ENCODE measurements around the gene SOD3.
A peak's percentile ranks its signal among the peaks of the same experiment; 100 is the strongest.

SOD3 gene, protein sequence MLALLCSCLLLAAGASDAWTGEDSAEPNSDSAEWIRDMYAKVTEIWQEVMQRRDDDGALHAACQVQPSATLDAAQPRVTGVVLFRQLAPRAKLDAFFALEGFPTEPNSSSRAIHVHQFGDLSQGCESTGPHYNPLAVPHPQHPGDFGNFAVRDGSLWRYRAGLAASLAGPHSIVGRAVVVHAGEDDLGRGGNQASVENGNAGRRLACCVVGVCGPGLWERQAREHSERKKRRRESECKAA

DNA sequence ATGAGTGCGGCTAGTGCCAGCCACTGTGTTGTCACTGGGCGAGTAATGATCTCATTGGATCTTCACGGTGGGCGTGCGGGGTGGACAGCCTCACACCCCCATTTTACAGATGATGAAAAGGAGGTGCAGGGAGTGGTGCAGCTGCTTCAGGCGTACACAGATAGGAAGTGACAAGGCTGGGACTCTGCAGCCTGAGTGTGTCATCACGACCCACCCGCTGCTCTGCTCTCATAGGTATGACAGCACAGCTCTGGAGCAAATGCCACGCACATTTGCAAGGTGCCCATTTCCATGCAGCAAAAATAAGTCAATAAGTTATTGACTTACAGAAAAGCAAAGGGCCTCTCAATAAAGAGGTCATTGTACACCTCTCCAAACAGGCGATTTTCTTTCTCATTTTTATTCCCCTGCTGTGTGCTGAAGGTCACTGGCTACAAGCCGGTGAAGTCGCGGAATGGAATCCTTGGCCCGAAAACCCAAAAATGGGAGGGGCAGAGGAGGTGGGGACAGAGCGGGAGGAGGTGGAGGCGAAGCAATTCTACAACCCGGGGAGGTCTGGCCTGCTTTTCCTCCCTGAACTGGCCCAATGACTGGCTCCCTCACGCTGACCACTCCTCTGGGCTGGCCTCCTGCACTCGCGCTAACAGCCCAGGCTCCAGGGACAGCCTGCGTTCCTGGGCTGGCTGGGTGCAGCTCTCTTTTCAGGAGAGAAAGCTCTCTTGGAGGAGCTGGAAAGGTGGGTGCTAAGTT is at the start of gene SOD3:
TSS of gene SOD3 (plus strand) at position 658 of the 750 bp plus-strand sequence. CDS start 3,949 bp downstream, outside the sequence.
- peak; percentile 90 for DNase-seq
- in situ Hi-C loops (cut with HindIII; ENCODE audit: low pct_ligation_motif_present, low pct_unique_long_range_greater_than_20kb, low sequenced_read_pairs), result no loop called here

DNA sequence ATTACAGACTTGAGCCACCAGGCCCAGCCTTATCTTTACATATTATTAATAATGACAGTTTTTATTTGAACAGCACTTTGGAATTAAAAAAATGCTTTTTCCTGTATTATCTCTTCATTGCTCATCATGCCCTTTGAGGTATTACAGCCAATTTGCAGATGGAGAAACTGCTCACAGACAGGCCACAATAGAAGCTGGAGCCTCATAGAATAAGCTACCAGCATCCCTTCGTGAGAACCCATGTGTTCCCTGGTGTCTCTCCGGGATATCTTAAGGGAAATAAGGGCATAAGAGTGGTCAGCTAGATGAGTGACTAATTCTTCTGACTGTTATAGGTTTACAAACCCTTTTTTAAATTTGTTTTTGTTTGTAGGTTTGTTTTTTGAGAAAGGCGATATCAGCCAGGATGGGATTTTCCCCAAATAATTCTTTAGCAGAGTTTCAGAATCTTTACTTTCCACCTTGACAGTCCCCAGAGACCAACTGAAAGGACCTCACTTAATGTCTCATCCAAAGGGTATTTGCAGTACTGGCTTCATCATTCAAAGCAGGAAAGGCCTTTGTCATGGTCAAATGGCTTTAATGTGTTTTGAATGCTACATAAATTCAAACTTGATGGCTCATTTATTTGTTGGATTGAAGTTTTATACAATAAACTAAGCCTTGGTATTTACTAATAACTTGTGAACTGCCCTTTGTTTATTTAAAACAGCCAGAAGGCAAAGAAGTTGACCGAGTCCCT is 48.0 kb upstream of the SOD3 start:
- in situ Hi-C loops (cut with HindIII; ENCODE audit: low pct_ligation_motif_present, low pct_unique_long_range_greater_than_20kb, low sequenced_read_pairs), result no loop called here
- no peak for DNase-seq

DNA sequence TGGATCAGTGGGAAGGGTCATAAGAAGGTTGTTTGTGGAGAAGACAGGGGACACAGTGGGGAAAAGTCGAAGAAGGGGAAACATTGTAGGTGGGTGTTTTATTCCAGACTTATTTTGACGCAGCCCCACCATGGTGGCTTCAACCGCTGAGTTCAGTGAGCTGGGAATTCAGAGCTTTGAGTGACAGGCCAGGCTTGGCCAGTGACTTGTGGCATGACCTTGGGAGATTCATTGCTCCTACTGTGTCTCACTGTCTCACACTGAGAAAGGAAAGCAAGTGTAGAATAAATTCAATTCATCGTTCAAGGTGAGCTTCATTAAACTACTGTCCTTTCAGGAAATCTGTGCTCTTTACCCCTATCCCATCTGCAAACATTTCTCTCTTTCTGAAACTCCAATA is 47.4 kb upstream of the SOD3 start:
- DNase-seq, result no peak
- in situ Hi-C loops (cut with HindIII; ENCODE audit: low pct_ligation_motif_present, low pct_unique_long_range_greater_than_20kb, low sequenced_read_pairs), result no loop called here

DNA sequence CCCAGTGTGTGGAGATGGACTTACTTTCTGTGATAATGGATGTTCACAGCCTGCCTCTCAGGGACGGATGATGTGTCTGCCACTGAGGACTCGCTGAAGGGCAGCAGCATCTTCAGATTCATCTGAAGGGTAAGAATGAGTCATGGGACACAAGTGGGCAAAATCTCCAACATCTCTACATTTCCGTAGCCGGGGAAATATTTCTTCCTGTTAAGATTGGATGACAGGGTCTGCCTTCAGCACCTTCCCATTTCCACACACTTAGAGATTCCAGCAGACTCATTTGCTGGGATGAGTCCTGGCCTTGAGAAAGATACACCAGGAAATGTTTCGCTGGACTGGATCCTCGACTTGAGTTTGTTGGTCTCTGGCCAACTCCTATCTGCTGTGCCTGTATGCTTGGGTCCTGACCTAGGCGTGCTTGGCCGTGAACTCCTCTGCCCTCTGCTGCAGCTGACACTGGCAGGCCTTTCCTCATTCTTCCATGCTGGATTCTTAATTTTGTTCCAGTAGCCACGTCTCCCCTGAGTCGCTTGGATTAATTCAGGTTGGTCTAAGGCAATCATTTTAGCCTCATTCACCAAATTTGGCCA is 46.5 kb upstream of the SOD3 start:
- DNase-seq, result no peak
- in situ Hi-C loops (cut with HindIII; ENCODE audit: low pct_ligation_motif_present, low pct_unique_long_range_greater_than_20kb, low sequenced_read_pairs), result no loop called here

DNA sequence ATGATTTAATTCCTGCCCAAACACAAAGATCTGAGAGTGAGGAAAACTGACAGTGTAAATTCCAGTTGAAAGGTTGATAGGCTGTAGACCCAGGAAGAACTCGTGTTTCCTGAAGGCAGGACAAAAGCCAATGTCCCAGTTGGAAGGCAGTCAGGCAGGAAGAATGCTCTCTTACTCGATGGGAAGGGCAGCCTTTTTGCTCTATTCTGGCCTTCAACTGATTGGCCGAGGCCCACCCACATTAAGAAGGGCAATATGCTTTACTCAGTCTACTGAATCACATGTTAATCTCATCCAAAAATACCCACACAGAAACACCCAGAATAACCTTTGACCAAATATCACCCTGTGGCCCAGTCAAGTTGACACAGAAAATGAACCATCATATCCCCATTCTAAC is 45.3 kb upstream of the SOD3 start:
- in situ Hi-C loops (cut with HindIII; ENCODE audit: low pct_ligation_motif_present, low pct_unique_long_range_greater_than_20kb, low sequenced_read_pairs), result no loop called here
- no peak for DNase-seq

DNA sequence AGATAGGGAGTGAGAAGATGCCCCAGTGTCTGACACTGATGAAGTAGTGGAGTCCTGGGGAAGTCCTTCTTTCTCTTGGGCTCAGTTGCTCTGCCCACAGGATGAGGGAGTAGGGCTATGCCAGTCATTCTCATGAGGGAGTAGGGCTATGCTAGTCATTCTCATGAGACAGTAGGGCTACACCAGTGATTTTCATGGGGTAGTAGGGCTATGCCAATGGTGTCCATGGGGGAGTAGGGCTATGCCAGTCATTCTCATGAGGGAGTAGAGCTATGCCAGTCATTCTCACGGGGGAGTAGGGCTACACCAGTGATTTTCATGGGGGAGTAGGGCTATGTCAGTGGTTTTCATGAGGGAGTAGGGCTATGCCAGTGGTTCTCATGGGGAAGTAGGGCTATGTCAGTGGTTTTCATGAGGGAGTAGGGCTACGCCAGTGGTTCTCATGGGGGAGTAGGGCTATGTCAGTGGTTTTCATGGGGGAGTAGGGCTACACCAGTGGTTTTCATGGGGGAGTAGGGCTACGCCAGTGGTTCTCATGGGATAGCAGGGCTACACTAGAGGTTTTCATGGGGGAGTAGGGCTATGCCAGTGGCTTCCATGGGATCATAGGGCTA is 43.3 kb upstream of the SOD3 start:
- no peak for DNase-seq
- in situ Hi-C loops (cut with HindIII; ENCODE audit: low pct_ligation_motif_present, low pct_unique_long_range_greater_than_20kb, low sequenced_read_pairs), result no loop called here

DNA sequence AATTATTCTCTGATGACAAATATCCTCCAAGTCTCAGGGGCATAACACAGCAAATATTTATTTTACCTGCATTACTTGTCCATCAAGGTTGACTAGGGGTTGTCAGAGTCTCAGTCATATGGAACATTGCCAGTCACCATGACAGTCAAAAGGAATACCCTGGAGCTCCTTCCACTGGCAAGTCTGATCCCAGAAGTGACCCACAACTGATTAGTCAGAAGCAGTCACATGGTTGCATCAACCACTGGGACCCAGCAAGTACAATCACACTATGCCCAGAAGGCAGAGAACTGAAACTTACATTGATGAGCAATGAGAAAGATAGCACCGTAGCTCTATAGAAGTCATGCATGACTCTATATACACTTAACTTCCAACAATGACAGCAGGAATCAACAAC is 41.9 kb upstream of the SOD3 start:
- DNase-seq, result no peak

DNA sequence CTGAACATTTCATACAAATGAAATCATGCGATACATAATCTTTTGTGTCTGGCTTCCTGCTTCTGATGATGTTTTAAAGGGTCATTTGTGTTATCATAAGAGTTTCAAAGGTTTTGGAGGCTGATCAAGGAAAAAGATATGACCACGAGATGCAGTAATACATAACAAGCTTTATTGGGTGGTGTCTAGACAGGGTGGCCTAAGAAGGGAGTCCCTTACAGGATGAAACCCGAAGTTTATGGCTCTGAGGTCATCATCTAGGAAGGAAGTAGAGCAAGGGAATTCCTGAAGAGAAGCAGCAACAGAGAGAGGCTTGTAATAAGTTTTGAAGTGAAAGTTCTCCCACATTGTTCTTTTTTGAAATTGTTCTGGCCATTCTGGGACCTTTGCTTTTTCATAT is 40.8 kb upstream of the SOD3 start:
- in situ Hi-C loops (cut with HindIII; ENCODE audit: low pct_ligation_motif_present, low pct_unique_long_range_greater_than_20kb, low sequenced_read_pairs), result no loop called here
- DNase-seq, result no peak

More for the DNA sequence above, 41.9 kb upstream of the SOD3 start:
- in situ Hi-C loops (cut with HindIII; ENCODE audit: low pct_ligation_motif_present, low pct_unique_long_range_greater_than_20kb, low sequenced_read_pairs), result no loop called here

DNA sequence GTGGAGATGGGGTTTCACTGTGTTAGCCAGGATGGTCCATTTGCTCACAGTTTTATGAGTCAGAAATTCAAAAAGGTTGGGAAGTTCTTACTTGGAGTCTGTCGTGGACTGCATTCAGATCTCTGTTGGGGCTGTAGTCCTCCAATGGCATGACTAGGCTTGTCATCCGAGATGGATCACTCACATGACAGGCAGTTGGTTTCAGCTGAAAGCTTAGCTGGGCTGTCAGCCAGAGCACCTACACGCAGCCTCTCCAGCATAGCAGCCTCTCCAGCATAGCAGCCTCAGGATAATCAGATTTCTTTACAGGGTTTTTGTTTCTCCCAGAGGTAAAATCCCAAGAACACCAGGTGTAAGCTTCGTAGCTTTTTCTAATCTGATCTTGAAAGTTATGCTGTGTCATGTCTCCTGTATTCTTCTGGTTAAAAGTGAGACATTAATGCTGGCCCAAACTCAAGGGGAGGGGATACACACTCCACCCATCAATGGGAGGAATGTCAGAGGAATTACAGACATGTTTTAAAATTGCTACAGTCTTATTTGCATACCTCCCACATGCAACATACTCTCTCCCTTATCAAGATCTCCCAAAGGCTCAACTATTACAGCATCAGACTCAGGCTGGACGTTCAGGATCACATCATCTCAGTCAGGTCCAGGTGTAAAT is 31.6 kb upstream of the SOD3 start:
- DNase-seq, result no peak
- in situ Hi-C loops (cut with HindIII; ENCODE audit: low pct_ligation_motif_present, low pct_unique_long_range_greater_than_20kb, low sequenced_read_pairs), result no loop called here

DNA sequence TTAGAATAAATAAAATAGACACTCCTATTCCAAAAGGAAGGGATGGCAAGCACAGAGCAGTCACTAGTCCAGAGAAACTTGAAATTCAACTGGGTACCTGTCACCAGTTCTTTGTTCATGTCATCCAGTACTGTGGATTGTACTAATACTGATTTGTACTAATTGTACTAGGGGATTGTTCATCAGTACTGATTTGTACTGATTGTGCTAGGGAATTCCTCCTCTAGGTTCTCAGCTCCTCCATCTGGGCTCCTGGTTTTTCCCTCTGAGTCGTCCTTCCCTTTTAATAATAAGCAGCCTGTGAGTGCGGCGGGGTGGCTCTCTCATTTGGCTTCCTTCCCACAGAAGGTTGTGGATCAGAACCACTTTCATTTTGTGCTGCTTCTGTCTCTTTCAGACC is 31.0 kb upstream of the SOD3 start:
- no peak for DNase-seq
- in situ Hi-C loops (cut with HindIII; ENCODE audit: low pct_ligation_motif_present, low pct_unique_long_range_greater_than_20kb, low sequenced_read_pairs), result no loop called here

DNA sequence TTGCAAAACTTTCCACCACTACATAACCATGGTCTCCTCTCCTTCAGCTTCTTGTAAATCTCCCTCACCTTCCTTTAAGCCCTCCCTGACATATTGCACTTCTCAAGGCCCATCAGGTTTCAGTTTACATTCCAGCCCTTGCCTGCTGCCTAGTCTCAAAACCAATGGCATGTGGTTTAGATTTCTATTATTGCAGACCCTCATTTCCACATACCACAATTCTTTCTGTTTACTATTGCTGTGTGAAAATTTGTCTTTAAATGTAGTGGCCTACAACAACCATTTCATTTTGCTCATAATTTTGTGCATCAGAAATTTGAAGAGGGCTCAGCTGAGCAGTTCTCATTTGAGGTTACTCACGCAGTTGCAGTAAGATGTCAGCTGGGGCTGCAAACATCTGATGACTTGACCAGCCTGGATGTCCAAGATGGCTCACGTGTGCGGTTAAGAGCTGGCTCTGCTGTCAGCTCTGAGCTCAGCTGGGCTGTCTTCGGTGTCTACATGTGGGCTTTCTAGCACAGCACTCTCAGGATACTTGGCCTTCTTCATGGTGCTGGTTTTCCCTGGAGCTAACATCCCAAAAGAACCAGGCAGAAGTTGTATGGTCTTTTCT is 29.9 kb upstream of the SOD3 start:
- in situ Hi-C loops (cut with HindIII; ENCODE audit: low pct_ligation_motif_present, low pct_unique_long_range_greater_than_20kb, low sequenced_read_pairs), result no loop called here
- DNase-seq, result no peak

DNA sequence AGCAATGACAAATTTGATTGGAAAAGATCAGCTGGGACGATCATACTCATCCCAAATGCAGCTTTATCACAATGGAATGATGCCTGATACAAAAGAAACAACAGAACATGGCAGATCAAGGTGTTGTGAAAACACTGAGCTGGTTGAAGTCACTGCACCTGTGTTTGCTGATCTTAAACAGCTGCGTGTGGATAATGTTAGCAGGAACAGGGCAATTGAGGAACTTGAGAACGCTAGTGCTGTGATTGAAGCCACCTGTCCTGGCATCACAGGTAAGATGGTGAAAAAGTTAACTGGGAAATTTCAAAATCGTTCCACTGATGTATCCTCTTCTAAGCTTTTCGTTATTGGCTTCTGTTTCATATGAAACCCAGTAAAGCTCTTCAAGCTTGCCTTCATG is 27.4 kb upstream of the SOD3 start:
- no peak for DNase-seq
- in situ Hi-C loops (cut with HindIII; ENCODE audit: low pct_ligation_motif_present, low pct_unique_long_range_greater_than_20kb, low sequenced_read_pairs), result no loop called here

DNA sequence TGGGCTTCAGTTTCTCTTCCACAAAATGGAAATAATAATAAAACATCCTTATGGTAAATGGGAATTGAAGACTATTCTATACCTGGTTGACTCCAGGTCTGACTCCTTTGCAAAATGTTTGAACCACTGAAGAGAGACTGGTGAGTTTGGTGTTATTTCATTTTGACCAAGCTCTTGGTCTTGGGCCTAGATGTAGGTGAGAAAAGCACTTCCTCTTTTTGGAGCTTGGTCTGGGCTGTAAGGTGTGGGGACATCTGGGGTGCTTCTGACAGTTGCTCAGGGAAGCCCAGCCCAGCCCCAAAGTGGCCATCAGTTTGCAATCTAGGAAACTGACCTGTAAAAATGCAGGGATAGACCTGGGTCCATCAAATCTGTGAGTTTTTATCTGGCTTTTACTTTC is 26.8 kb upstream of the SOD3 start:
- DNase-seq, result no peak
- in situ Hi-C loops (cut with HindIII; ENCODE audit: low pct_ligation_motif_present, low pct_unique_long_range_greater_than_20kb, low sequenced_read_pairs), result no loop called here

DNA sequence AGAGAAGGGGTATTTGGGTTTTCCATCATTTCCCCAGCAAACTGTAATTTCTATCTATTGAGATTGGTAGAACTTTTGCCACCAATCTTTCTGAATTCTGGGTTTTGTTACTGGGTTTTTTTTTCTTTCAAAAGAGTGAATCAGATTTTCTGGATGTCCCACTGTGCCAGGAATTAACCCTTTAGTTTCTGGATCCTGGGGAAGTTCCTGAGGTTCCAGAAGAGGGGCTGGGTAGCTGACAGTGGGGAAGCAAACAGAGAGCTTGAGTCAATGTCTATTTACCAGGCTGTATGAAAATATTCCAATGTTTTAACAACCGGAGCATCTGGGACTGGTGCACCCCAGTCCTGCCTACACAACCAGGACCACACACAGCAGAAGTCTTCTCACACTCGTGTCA is 25.8 kb upstream of the SOD3 start:
- DNase-seq, result no peak
- in situ Hi-C loops (cut with HindIII; ENCODE audit: low pct_ligation_motif_present, low pct_unique_long_range_greater_than_20kb, low sequenced_read_pairs), result no loop called here

DNA sequence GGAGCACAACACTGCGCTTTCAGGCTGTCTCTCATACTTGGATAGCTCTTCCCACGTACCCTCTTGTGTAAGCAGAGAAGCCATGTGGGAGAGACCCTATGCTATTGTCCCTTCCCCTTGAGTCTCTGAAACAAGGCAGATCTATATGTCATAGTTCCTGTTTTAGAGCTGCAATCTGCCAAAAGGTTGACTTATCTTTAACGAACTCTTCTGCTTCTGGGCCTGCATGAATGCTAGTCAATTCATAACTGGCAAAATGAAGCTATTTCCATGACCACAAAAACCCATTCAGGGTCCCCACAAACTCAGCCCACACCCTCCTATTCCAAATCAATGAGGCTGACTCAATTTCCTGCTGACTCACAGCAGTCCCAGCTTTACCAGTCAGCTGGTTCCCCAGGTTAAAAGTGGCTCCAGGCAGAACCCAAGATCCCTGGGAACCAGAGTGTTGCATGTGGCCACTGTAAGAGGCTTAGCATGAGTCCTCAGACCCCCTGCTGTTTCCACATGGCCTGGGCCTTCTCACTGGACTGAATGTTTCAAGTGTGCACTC is 25.3 kb upstream of the SOD3 start:
- DNase-seq, result peak; percentile 55
- in situ Hi-C loops (cut with HindIII; ENCODE audit: low pct_ligation_motif_present, low pct_unique_long_range_greater_than_20kb, low sequenced_read_pairs), result no loop called here

DNA sequence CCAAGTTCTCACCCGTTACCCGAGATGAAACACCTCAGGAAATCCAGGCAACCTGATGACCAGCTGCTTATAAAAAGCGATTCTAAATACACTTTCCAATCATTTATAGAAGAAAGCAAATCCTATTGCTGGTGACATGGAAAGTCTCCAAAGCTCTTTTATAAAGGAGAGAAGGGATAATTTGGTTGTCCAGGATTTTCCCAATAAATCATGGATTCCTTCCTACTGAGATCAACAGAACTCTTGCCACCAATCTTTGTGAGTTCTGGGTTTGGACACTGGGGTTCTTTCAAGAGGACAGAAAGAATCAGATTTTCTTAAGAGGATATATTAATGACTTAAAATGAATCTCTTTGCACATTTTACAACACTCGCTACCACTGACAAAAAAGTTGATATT is 24.7 kb upstream of the SOD3 start:
- no peak for DNase-seq
- in situ Hi-C loops (cut with HindIII; ENCODE audit: low pct_ligation_motif_present, low pct_unique_long_range_greater_than_20kb, low sequenced_read_pairs), result no loop called here

DNA sequence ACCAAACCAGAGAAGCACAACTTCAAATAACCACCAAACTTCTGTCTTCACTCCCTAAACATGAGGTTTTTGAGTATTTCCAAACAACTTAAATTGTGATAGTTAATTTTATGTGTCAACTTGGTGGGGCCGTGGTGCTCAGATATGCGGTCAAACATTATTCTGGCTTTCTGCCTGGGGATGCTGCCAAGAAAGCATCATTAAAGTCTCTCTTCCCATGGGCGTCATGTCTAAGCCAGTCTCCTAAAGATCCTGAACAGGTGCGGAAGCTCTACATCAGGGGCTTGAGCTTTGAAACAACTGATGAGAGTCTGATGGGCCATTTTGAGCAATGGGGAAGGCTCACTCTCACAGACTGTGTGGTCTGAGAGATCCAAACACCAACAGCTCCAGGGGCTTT is 24.1 kb upstream of the SOD3 start:
- in situ Hi-C loops (cut with HindIII; ENCODE audit: low pct_ligation_motif_present, low pct_unique_long_range_greater_than_20kb, low sequenced_read_pairs), result no loop called here
- DNase-seq, result no peak

Data from ACHN (cell line).